Activated naive CD4-positive, alpha-beta T cell (primary cell): ENCODE measurements around the gene CDK5RAP3.
"Not testable (repeated sequence)": the region's sequence is repeated elsewhere in the genome, so short reads cannot be mapped to it uniquely, and the experiment has no call there.

ENCODE experiments used
- DNase-seq, 4 experiments: peaks; one replicate each; lab custom pipeline; 2025; lab: John Stamatoyannopoulos, UW

CDK5RAP3 gene, protein sequence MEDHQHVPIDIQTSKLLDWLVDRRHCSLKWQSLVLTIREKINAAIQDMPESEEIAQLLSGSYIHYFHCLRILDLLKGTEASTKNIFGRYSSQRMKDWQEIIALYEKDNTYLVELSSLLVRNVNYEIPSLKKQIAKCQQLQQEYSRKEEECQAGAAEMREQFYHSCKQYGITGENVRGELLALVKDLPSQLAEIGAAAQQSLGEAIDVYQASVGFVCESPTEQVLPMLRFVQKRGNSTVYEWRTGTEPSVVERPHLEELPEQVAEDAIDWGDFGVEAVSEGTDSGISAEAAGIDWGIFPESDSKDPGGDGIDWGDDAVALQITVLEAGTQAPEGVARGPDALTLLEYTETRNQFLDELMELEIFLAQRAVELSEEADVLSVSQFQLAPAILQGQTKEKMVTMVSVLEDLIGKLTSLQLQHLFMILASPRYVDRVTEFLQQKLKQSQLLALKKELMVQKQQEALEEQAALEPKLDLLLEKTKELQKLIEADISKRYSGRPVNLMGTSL

GRCh38 chr17:47970725-47971499, at the start of gene CDK5RAP3:
CDK5RAP3 (plus strand) TSS chr17:47971113; CDS start chr17:47971147, 34 bp downstream.
- DNase-seq = peak; percentile 96 to 97 (median 96)

GRCh38 chr17:47924785-47925677, 45.9 kb upstream of the CDK5RAP3 start:
- DNase-seq = no peak

DNA sequence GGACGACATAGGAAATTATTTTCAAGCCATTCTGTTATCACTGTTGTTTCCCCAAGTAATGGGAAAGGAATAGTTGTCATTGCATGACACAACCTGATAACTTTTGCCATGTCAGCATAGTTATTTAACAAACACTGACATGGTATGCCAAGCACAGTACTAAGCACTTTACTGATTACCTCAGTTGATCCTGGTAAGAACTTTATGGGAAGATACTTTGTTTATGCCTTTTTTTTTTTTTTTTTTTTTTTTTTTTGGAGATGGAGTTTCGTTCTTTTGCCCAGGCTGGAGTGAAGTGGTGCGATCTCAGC, 45.3 kb upstream of the CDK5RAP3 start:
- no peak for DNase-seq

- no peak for DNase-seq
These were observed 43.0 kb upstream of the CDK5RAP3 start for GRCh38 chr17:47927821-47928400.

- no peak for DNase-seq
These were observed 42.5 kb upstream of the CDK5RAP3 start for GRCh38 chr17:47928415-47928814.

DNA sequence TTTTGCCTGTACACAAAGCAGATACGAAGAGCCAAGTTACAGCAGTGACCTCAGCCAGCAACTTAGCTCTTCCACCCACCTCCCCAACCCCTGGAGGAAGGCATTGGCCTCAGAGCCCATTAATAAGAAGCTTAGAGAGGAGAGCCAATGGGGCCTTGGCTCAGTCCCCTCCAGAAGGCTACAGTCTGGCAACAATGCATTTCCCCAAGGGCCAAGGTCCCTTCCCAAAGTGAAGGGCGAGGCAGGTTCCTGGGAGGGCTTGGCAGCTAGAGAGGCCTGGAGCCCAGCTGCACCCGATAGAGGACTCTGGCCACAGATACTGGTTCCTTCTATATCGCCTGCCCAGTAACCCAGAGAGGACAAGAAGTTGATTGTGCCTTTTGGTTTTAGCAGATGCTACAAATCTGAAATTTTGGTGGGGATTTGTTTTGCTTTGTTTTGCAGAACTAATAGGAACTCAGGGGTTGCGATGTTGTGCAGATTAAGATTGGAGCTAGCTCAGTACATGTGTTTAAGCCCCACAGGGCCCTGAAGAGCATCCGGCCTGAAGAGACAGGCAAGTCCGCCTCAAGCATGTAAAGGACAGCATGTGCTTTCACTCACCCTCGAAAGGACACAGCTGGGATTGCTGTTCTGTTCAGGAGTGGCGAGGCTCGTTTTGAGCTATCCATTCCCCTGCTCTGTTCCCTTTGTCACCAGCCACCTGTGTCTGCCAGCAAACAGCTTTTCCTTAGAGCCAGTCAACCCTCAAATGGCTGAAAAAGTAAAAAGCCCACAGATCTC, 41.5 kb upstream of the CDK5RAP3 start:
- no peak for DNase-seq

DNA sequence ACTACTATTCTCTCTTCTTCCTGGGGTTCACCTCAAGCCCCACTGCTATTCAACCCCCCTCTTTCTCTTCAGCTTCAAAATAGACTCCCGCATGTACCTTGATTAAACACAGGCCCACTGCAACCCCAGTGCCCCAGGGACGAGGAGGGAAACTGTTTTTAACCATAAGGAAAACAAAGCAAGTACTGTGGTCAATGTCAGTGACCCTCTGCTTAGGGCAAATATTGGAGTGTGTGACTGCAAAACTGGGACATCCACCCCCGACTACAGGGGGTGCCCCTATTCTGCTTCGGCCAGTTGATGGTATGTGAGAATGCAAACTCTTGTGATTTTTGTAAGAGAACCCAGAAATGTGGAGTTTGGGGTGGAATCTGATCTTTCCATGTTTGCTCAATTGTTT, 39.1 kb upstream of the CDK5RAP3 start:
- DNase-seq = no peak

- DNase-seq = no peak
These were observed 36.1 kb upstream of the CDK5RAP3 start for GRCh38 chr17:47934856-47935255.

DNA sequence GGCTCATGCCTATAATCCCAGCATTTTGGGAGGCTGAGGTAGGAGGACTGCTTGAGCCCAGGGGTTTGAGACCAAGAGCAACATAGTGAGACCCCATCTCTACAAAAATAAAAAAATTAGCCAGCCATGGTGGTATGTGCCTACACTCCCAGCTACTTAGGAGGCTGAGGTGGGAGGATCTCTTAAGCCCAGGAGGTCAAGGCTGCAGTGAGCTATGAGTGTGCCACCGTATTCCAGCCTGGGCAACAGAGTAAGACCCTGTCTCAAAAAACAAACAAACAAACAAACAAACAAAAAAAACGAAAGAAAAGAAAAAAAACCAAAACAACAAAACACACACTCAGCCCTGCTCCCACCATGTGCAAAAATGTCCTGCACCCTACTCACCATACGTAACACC, 35.4 kb upstream of the CDK5RAP3 start:
- DNase-seq = not testable (repeated sequence)

DNA sequence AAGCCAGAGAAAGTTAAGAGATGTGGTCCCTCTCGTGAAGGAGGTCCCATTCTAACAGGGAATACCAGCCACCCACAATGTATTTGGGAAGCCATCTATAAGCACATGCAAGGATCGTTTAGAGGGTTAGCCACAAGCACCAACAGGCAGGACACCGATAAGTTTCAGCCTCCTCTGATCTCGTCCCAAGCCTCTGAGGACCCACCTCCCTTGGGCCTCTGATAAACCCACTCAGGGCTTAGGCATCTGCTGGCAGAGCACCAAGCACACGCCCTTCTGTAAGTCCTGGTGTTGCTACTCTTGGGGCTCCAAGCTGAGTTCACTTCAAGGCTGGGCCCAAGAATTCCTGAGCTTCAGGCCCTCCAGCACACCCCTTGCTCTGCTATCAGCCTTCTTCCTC, 35.0 kb upstream of the CDK5RAP3 start:
- DNase-seq = no peak

GRCh38 chr17:47937941-47938340, 33.0 kb upstream of the CDK5RAP3 start:
- no peak for DNase-seq

- peak; percentile 70 to 84 (median 80) for DNase-seq
These were observed 29.4 kb upstream of the CDK5RAP3 start, which contains the start of gene PNPO for GRCh38 chr17:47941246-47942095. PNPO (plus strand) TSS chr17:47941571; CDS start chr17:47941676, 105 bp downstream.

GRCh38 chr17:47942096-47942510, 28.8 kb upstream of the CDK5RAP3 start:
- DNase-seq = no peak

DNA sequence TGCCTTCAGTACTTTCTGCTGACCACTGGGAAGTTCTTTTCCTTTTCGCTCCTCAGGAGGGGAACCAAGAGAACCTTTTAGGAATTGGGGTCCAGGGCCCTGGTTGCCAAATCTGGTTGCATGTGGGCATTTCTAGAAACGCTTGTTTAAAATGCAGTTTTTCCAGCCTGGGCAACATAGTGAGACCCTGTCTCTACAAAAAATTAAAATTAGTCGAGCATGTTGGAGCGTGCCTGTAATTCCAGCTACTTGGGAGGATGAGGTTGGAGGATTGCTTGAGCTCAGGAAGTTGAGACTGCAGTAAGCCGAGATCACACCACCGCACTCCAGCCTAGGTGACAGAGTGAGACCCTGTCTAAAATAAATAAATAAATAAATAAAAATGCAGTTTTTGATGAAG, 28.3 kb upstream of the CDK5RAP3 start:
- no peak for DNase-seq

DNA sequence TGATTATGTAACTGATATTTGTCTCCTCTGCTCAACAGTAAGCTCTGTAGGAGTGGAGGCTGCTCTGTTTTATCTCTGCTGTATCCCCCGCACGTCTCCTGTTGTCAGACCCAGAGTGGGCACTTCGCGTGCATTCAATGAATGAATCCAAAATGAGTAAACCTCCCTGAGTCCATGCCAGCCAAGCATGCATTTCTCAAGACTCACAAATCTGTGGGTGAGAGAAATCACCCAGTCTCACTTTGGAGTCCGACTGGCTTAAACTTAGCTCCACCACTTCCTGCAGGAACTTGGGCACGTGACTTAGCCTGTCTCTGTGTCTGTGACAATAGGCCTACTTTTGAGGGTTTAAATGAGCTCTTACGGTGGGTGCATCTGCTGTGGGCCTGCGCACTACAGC, 25.8 kb upstream of the CDK5RAP3 start:
- no peak for DNase-seq

- no peak for DNase-seq
These were observed 25.1 kb upstream of the CDK5RAP3 start for GRCh38 chr17:47945529-47946508.

- DNase-seq = no peak
These were observed 24.4 kb upstream of the CDK5RAP3 start for GRCh38 chr17:47946516-47946915.

- peak; percentile 27 to 47 (median 38) for DNase-seq
These were observed 23.9 kb upstream of the CDK5RAP3 start for GRCh38 chr17:47946929-47947397.
